Pancreas (tissue), 10 donors: ENCODE results near the gene TIGD3. TPM values are rescaled to one million over a fixed set of nuclear protein-coding genes. Genes with fewer than 3 reads are reported as not detected.

Experiments used
- ATAC-seq, 4 donors: fragments of 200-7000 bp; cut with Tn5 transposase; one replicate each; pipeline versions ENCODE4 v1.8.0 to v1.9.1; 2020; ENCODE audit warnings: mild to moderate bottlenecking in 4 of 4, moderate library complexity in 4 of 4
- DNase-seq, 6 donors: peaks; one replicate each; pipeline ENCODE4 v3.0.0-alpha.2; 2020
- FAIRE-seq: peaks from 2 replicates; lab custom pipeline; 2012; peaks lifted over from hg19 to GRCh38; lab: Jason Lieb, UNC
- H3K27ac ChIP-seq, 4 donors: fragments of 200-600 bp; sonication (generic); 1 replicate in 3 of 4; 2 replicates in 1 of 4; pipeline versions ENCODE4 v1.5.0 to v1.8.0; 2020
- H3K27me3 ChIP-seq, 4 donors: fragments of 200-600 bp; one replicate each; pipeline ENCODE4 v1.8.0; 2021
- H3K36me3 ChIP-seq, 3 donors: fragments of 200-600 bp; sonication (generic) in 1 of 3; one replicate each; pipeline versions ENCODE4 v1.5.0 to v1.8.0; 2020 to 2021
- H3K4me1 ChIP-seq, 3 donors: fragments of 200-600 bp; one replicate each; pipeline ENCODE4 v1.8.0; 2021
- H3K4me3 ChIP-seq, 4 donors: fragments of 200-600 bp; sonication (generic) in 2 of 4; one replicate each; pipeline versions ENCODE4 v1.5.0 to v1.8.0; 2020 to 2021
- H3K9me3 ChIP-seq, 4 donors: fragments of 200-600 bp; one replicate each; pipeline ENCODE4 v1.8.0; 2021
- CTCF ChIP-seq, 4 donors: fragments of 200-600 bp; sonication (generic) in 3 of 4; IDR thresholded peaks; one replicate each; pipeline versions ENCODE4 v1.5.0 to v1.8.0; 2021; ENCODE audit warnings: antibody characterized with exemption in 4 of 4
- WGBS, 2 donors: extraction: QIAGEN DNeasy Blood & Tissue Kit; methylation state at CpG; one replicate each; pipeline ENCODE4 v1.1.7; 2013; 5-methylcytosine and 5-hydroxymethylcytosine counted together
- intact Hi-C, 3 donors: fragments of 100-400 bp; cut with DNase I; formaldehyde crosslinking; loops; one replicate each; pipeline versions ENCODE4 v1.11.1 to v1.14.2; 2022
- polyA plus RNA-seq, 2 donors: library from polyadenylated mRNA; stranded (reverse); fragments of 200-250 nt; gene quantifications; one replicate each; pipeline ENCODE4 v1.2.3, GENCODE V29; 2013
- total RNA-seq, 6 donors: library from RNA; stranded (reverse); fragmentation: NEBNext Ultra II Directional in 4 of 6; extraction: Animal tissue kit (Norgen Biotek cat#: 25700) in 4 of 6; gene quantifications; one replicate each; pipeline versions ENCODE4 v1.2.1 to v1.2.4, GENCODE V29; 2021 to 2023
- donor health status: healthy with polysubstance abuse.
- donor health status: DM: no; HTN: no; CAD: no; lungs with moderate emphysema.
- donor health status: DM: no; HTN: no; CAD: no.
- donor health status: control.
- donor health status: control.
- donor health status: Bipolar disorder and iron deficiency.
- donor health status: DM: yes; HTN: yes; CAD: no.
- donor health status: DM: no; HTN: no; CAD: no.
- donor health status: DM: no; HTN: no; CAD: no.
- donor health status: DM: yes; HTN: yes; CAD: no.

The TIGD3 gene
- total and polyA plus RNA-seq, 8 donors, result 0.06 to 0.68 (median 0.15) TPM; not detected in 2

- TF ChIP-seq CTCF (IDR thresholded peaks at IDR 0.05), result no peak
- H3K4me3 ChIP-seq, result no peak overlapping the region
- ATAC-seq (no peak), FAIRE-seq (no peak), DNase-seq (peak in 1 of 6 donors; percentile 58)
- peaks cover 0 to 51% (median 23%) of the 10 kb centered on the region in 3 donors for H3K36me3 ChIP-seq
- WGBS, 2 donors, result 93% methylated on average over 11 to 15 of the region's 15 CpGs
- H3K27me3 ChIP-seq, result no peaks in the 10 kb centered on the region
- no peak overlapping the region for H3K27ac ChIP-seq
- H3K9me3 ChIP-seq, result no peaks in the 10 kb centered on the region
- H3K4me1 ChIP-seq, result no peaks in the 10 kb centered on the region
- intact Hi-C loops, result no loop called here
These were observed 41.5 kb downstream of the TIGD3 start for GRCh38 chr11:65395961-65396530.

DNA sequence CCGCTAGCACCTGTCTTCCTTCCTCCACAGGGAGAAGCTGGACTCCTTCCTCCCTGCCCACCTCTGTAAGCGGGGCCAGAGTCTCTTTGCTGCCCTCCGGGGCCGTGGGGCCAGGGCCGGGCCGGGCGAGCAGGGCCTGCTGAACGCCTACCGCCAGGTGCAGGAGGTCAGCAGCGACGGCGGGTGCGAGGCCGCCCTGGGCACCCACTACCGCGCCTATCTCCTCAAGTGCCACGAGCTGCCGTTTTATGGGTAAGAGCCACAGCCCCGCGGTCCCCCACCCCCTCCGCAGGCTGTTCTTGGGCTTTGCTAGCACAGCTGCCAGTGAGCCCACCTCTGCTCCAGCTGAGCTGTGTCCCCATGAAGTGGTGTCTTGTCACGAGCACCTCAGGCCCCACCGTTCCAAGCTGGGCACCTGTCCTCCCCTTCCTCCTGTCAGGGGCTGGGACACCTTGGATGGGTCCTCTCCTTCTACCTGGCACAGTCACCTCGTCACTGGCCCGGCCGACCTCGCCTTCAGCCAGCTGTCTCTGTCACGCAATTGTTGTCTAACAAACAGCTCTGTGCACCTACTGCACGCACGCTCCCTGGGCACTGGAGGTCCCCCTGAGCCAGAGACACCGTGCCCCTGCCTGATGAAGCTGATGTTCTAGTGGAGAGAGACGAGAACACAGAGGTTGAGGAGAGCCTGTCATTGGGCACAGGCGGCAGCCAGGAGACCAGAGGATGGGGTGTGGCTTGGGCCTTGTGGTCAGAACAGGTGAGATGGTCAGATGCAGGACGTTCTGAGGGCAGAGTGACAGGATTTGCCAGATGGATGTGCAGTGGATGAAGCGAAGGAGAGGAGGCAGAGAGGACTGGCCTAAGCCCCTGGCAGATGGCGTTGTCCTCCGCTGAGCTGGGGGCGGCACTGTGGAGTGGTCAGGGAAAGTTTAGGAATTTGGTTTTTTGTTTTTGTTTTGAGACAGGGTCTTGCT is 42.5 kb downstream of the TIGD3 start:
- no peaks in the 10 kb centered on the region for H3K4me1 ChIP-seq
- ATAC-seq (no peak), DNase-seq (peak in 3 of 6 donors; percentile 25 to 70 (median 56)), FAIRE-seq (no peak)
- 92% methylated on average over 38 of the region's 38 CpGs for WGBS, 2 donors
- peaks cover 0 to 51% (median 23%) of the 10 kb centered on the region in 3 donors for H3K36me3 ChIP-seq
- H3K4me3 ChIP-seq, result no peak overlapping the region
- H3K27ac ChIP-seq, result no peak overlapping the region
- H3K27me3 ChIP-seq, result no peaks in the 10 kb centered on the region
- TF ChIP-seq CTCF (IDR thresholded peaks at IDR 0.05), result no peak
- intact Hi-C loops, result no loop called here
- no peaks in the 10 kb centered on the region for H3K9me3 ChIP-seq

DNA sequence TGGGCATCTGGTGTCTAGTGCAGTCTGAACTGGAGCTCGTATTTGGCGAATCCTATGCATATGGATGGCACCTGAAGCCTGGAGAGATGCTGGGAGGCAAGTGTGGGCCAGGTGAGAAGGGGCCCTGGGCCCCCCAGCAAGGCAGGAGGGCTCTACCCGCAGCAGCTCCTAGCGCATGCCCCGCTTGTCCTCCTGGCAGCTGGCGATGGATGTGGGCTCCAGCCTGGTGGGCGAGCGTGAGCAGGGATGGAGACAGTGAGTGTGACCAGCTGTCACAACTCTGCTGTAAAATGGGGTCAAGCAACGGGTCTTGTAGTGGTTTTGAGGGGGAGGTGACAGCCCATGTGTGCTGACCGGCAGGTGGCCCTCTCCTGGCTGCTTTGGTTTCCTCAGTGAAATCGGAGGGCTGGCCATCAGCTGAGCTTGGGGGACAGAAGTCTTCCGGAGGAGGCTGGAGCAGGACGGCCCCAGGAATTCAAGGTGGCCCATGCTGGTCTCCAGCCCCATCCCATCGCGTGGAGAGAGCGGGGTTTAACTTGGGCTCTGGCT is 43.9 kb downstream of the TIGD3 start:
- ATAC-seq (no peak), DNase-seq (peak in 1 of 6 donors; percentile 34), FAIRE-seq (no peak)
- intact Hi-C loops, result no loop called here
- H3K36me3 ChIP-seq, result peaks cover 0 to 47% (median 23%) of the 10 kb centered on the region in 3 donors
- H3K27me3 ChIP-seq, result no peaks in the 10 kb centered on the region
- H3K9me3 ChIP-seq, result no peaks in the 10 kb centered on the region
- no peak overlapping the region for H3K4me3 ChIP-seq
- no peak for TF ChIP-seq CTCF (IDR thresholded peaks at IDR 0.05)
- no peak overlapping the region for H3K27ac ChIP-seq
- H3K4me1 ChIP-seq, result no peaks in the 10 kb centered on the region
- WGBS, 2 donors, result 89% methylated on average over 16 of the region's 16 CpGs

DNA sequence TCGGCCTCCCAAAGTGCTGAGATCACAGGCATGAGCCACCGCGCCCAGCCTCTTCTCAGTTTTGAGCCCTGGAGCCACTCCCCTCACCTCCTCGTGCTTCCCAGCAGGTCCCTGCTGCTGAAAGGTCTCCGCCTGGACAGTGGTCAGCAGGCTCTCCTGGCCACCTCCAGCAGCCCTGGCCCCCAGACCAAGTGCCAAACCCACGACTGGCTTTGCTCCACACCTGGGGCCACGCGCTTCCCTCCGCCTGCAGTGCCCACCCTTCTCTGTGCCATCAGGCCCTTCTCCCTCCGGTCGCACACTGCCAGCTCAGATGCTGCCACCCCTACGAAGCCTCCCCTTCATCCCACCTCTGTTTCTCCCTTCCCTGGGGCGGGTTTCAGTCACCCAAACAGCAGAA is 44.7 kb downstream of the TIGD3 start:
- WGBS, 2 donors, result 92 to 95% methylated on average over 13 of the region's 13 CpGs
- no peak for FAIRE-seq
- peaks cover 0 to 47% (median 23%) of the 10 kb centered on the region in 3 donors for H3K36me3 ChIP-seq

More for the DNA sequence above, 44.7 kb downstream of the TIGD3 start:
- Histone ChIP-seq H3K27ac (no peak overlapping the region), H3K4me1 (no peaks in the 10 kb centered on the region), H3K27me3 (no peaks in the 10 kb centered on the region), H3K9me3 (no peaks in the 10 kb centered on the region), H3K4me3 (no peak overlapping the region)
- no peak for ATAC-seq
- intact Hi-C loops, result no loop called here
- peak in 1 of 6 donors; percentile 41 for DNase-seq
- no peak for TF ChIP-seq CTCF (IDR thresholded peaks at IDR 0.05)
